Mesodermal cell (in vitro differentiated cells): ENCODE results near the gene FAM110A.
A peak's percentile ranks its signal among the peaks of the same experiment; 100 is the strongest.
"Not testable (repeated sequence)": the region's sequence is repeated elsewhere in the genome, so short reads cannot be mapped to it uniquely, and the experiment has no call there.

Experiments used
- H3K27ac ChIP-seq: 2 replicates; pipeline ENCODE4 v1.7.0; 2013; ENCODE audit warnings: mild to moderate bottlenecking, low read depth, low read length, moderate library complexity; ENCODE audit not compliant: severe bottlenecking
- H3K36me3 ChIP-seq: 2 replicates; pipeline ENCODE4 v1.7.1; 2013; ENCODE audit warnings: mild to moderate bottlenecking, low read length, moderate library complexity; ENCODE audit not compliant: control insufficient read depth, insufficient read depth
- H3K4me1 ChIP-seq: one replicate; pipeline ENCODE4 v1.7.1; 2013; ENCODE audit warnings: mild to moderate bottlenecking, low read length; ENCODE audit not compliant: insufficient read depth, control insufficient read depth, poor library complexity, severe bottlenecking
- H3K4me3 ChIP-seq: 2 replicates; pipeline ENCODE4 v1.7.0; 2013; ENCODE audit warnings: low read length, control low read depth, mild to moderate bottlenecking; ENCODE audit not compliant: insufficient read depth, poor library complexity, severe bottlenecking; ENCODE audit errors: extremely low read depth
- H3K9me3 ChIP-seq: 2 replicates; pipeline ENCODE4 v1.7.1; 2013; ENCODE audit warnings: mild to moderate bottlenecking, low read length, moderate library complexity; ENCODE audit not compliant: control insufficient read depth
- WGBS, 2 experiments: methylation state at CpG; one replicate each; pipeline ENCODE4 v1.1.5; 2013; ENCODE audit warnings: missing lambda C conversion rate in 2 of 2; ENCODE audit not compliant: insufficient coverage in 2 of 2; 5-methylcytosine and 5-hydroxymethylcytosine counted together

FAM110A gene

DNA sequence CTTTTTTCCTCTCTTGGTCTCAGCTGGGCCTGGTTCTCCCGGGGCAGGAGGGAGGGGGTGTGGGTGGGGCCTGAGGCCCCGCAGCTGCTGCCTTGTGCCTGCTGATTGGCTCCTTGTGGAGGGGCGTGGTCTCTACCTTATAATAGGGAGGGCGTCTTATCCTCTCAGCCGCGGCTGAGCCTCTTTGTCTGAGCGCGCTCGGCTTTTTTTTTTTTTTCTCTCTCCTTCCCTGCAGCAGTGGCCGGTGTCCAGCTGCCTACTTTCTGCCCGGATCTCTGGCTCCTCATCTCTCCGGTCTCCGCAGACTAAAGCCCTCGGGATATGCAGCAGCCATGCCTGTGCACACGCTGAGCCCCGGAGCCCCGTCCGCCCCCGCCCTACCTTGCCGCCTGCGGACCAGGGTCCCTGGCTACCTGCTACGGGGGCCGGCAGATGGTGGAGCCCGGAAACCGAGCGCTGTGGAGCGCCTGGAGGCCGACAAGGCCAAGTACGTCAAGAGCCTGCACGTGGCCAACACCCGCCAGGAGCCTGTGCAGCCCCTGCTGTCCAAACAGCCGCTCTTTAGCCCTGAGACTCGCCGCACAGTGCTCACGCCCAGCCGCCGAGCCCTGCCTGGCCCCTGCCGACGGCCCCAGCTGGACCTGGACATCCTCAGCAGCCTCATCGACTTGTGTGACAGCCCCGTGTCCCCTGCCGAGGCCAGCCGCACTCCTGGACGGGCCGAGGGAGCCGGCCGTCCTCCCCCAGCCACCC, 11.1 kb downstream of the FAM110A start:
- peak overlapping the region; percentile 59 for H3K27ac ChIP-seq
- peaks cover 21% of the 10 kb centered on the region for H3K4me1 ChIP-seq
- H3K36me3 ChIP-seq = no peaks in the 10 kb centered on the region
- 10 to 16% methylated on average over 27 to 39 of the region's 47 CpGs for WGBS, 2 experiments
- H3K9me3 ChIP-seq = no peaks in the 10 kb centered on the region
- peak overlapping the region; percentile 35 for H3K4me3 ChIP-seq

DNA sequence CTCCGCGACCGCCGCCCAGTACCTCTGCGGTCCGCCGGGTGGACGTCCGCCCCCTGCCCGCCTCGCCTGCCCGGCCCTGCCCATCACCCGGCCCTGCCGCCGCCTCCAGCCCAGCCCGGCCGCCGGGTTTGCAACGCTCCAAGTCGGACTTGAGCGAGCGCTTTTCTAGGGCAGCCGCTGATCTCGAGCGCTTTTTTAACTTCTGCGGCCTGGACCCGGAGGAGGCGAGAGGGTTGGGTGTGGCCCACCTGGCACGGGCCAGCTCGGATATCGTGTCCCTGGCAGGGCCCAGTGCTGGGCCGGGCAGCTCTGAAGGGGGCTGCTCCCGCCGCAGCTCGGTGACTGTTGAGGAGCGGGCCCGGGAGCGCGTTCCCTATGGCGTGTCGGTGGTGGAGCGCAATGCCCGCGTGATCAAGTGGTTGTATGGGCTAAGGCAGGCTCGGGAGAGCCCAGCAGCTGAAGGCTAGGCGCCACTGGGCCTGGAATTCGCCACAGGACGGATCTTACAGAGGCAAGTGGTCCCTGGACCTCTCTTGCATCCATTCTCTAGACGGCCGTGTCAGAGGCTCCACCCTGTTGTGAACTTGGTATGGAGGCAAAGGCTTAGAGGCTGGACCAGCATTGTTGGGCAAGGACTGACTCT, 11.8 kb downstream of the FAM110A start:
- no peaks in the 10 kb centered on the region for H3K9me3 ChIP-seq
- H3K4me1 ChIP-seq = peaks cover 21% of the 10 kb centered on the region
- no peaks in the 10 kb centered on the region for H3K36me3 ChIP-seq
- 49 to 50% methylated on average over 44 to 47 of the region's 50 CpGs for WGBS, 2 experiments
- peak overlapping the region; percentile 35 for H3K4me3 ChIP-seq
- no peak overlapping the region for H3K27ac ChIP-seq

DNA sequence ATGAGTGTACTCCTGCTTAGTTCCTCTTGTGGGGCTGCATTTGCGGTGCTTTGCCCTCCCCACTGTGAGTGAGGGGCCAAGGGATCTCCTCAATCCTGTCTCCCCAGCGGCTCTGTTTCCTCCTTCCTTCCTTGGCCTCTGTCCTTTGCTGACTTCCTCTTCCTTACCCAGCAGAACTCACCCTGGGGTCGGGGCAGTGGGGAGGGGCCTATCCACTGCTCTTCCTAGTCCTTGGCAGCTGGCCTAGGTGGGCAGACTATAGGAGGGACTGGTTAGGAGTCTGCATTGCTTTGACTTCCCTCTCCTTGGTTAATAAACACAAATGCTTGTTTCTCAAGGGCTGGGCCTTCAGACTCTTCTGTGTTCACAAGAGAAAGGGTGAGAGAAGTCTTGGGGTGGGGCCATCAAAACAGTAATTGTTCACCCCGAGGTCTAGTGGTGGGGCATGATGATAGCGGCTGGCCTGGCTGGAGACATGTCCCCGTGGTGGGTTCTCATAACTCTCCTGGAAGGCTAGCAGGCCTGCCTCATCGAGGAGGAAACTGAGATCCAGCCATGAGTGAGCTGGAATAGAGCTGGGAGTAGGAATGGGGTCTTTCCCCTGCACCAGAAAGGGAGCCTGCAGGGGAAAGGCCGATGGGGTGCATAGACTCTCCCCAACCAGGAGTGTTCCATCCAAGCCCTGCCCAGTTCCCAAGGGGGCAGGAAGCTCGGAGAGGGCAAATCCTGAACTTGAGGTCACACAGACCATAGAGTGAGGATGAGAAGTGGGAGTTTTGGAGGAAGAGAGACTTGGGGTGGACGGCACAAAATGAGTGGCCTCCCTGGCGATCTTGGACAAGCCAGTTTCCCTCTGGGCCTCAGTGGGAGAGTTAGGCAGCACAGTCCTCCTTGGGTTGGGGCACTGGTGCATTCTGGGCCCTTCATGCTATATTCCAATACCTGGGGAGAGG, 12.7 kb downstream of the FAM110A start:
- H3K36me3 ChIP-seq = no peaks in the 10 kb centered on the region
- H3K4me1 ChIP-seq = peaks cover 18% of the 10 kb centered on the region
- H3K27ac ChIP-seq = no peak overlapping the region
- H3K4me3 ChIP-seq = no peak overlapping the region
- H3K9me3 ChIP-seq = no peaks in the 10 kb centered on the region
- WGBS, 2 experiments = 91 to 96% methylated on average over 8 to 9 of the region's 11 CpGs

DNA sequence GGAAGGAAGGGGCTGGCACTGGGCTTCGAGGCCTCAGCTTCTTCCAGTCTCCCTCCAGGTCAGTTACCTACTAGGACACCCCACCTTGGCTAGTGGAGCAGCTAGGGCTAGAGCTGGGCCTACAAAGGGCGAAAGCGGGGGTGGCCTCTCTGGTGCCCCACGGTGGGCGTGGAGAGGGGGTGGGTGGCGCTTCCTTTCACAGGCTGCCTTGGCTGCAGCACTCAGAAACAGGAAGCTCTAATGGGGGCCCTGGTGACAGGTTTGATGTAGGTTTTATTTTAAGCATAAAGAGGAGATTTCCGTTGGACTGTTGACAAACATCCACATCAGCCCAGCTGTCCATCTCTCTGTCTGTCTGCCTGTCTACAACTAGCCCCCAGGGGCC, 13.4 kb downstream of the FAM110A start:
- Histone ChIP-seq H3K27ac (no peak overlapping the region), H3K9me3 (no peaks in the 10 kb centered on the region), H3K4me1 (peaks cover 12% of the 10 kb centered on the region), H3K36me3 (no peaks in the 10 kb centered on the region), H3K4me3 (no peak overlapping the region)
- 73% methylated on average over 5 of the region's 7 CpGs; no CpG with 5 or more reads in 1 of the 2 experiments for WGBS, 2 experiments

DNA sequence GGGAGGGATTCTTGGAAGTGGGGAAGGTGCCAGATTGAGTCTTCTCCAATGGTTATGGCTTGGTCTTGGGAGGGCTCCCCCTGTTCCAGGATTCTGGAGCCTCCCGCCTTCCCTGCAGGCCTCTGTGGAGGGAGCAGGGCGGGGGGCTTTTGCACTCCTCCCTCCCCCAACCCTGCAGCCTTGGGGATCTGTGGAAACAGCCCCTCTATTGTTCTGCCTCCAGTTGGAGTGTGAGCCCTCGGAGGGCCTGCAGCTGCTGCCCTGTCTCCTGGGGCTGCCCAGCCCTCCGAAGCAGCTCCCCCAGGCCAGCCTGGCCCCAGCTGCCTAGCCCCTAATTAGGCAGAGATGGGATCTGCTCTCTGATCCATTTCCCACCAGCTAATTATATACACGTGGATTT, 14.7 kb downstream of the FAM110A start:
- WGBS, 2 experiments = 66 to 92% methylated on average over 2 to 4 of the region's 5 CpGs
- H3K9me3 ChIP-seq = no peaks in the 10 kb centered on the region
- no peak overlapping the region for H3K27ac ChIP-seq
- no peaks in the 10 kb centered on the region for H3K36me3 ChIP-seq
- no peak overlapping the region for H3K4me3 ChIP-seq
- peaks cover 10% of the 10 kb centered on the region for H3K4me1 ChIP-seq

DNA sequence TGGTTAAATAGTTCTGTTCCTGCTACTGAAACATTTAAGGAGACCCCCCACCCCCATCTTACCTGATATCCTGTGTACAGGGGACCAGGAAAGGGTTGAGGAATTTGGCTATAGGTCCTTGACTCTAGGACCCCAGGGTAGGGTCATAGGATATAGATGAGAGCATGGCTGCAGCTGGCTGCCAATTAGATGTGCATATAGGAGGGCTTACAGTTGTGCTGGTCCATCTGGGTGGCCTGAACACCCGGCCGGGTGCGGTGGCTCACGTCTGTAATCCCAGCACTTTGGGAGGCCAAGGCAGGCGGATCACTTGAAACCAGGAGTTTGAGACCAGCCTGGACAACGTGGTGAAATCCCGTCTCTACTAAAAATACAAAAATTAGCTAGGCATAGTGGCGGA, 15.2 kb downstream of the FAM110A start:
- not testable (repeated sequence) for H3K27ac ChIP-seq, H3K9me3 ChIP-seq, H3K4me1 ChIP-seq, H3K4me3 ChIP-seq, H3K36me3 ChIP-seq
- WGBS, 2 experiments = 96 to 100% methylated on average over 4 to 7 of the region's 8 CpGs

DNA sequence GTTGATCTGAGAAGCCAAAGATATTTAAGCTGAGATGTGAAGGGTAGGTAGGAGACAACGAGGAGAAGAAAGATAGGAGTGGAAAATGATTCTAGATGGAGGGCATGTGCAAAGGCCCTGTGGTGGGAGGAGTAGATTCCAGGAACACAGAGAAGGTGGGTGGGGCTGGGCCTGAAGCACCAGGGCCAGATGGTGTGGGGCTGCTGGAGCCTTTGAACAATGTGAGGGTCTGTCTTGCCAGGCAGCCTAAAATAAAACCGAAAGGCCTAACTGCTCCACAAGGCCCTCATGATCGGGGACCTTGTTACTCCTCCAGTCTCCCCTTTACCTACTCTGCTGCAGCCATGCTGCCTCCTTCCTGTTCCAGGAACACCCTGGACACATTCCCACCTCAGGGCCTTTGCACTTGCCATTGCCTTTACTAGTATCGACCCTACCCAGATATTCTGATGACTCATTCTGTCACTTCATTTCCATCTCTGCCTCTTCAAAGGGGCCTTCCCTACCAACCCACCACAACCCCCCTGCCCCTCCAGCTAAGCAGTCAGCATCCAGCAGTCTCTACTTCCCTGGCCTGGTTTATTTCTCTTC, 20.0 kb downstream of the FAM110A start:
- WGBS, 2 experiments = 89 to 93% methylated on average over 4 of the region's 4 CpGs
- Histone ChIP-seq H3K36me3 (no peaks in the 10 kb centered on the region), H3K27ac (no peak overlapping the region), H3K4me3 (no peak overlapping the region), H3K9me3 (no peaks in the 10 kb centered on the region), H3K4me1 (no peaks in the 10 kb centered on the region)

DNA sequence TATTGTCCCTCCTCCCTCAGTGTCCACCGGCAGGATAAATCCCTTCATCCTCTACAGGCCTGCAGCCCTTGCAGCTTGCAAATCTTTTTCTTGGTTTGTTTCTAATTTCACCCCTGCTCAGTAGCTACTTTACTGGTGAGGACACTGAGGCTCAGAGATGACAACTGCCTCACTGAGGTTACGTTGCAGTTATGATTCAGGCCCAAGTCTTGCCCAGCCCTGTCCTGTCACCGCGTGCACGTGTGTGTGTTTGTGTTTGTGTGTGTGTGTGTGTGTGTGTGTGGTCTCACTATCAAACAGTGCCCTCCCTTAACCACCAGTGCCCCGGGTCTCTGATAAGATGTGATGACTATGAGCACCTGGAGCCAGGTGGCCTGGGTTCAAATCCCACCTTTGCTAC, 21.1 kb downstream of the FAM110A start:
- no peaks in the 10 kb centered on the region for H3K9me3 ChIP-seq
- no peak overlapping the region for H3K4me3 ChIP-seq
- H3K4me1 ChIP-seq = no peaks in the 10 kb centered on the region
- WGBS, 2 experiments = 62 to 83% methylated on average over 1 to 2 of the region's 6 CpGs
- H3K36me3 ChIP-seq = no peaks in the 10 kb centered on the region
- H3K27ac ChIP-seq = no peak overlapping the region

DNA sequence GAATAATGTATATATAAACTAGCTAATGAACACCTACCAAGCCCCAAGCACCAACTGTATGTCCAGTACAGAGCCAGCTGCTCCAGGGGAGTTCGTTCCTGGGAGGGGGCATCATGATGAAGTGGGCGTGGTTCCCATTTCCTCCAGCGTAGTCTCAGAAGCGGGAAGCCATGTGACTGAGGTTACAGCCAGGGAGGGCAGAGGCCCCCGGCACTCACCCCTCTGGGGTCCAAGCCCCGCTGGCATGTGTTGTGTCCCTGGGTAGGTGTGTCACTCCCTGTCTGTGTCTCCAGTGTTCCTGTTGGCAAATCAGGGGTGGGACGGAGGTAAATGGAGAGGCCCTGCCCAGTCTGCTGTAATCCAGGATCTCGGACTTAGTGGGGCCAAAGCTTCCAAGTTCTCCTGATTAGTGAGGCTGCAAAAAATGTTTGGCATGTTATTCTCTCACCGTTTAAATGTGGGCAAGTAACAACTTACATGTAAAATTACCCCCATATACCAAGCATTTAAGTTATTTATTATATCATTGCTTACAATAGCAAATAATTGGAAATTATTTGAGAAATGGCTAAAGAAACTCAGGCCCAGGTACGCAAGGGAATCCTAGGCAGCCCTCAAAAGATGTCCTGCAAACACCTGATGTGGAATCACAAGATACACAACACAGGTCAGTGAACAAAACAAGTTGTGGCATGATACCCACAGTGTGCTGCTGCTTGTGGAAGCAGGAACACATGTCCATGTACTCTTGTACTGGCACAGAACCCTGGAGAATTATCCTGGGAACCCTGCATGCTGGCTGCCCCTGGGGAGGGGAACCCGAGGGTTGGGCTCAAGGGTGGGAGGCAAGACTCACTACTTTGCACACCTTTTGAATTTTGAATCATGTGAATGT, 22.2 kb downstream of the FAM110A start:
- WGBS, 2 experiments = 72 to 97% methylated on average over 4 to 7 of the region's 11 CpGs
- H3K4me3 ChIP-seq = no peak overlapping the region
- no peaks in the 10 kb centered on the region for H3K4me1 ChIP-seq
- no peak overlapping the region for H3K27ac ChIP-seq
- H3K9me3 ChIP-seq = no peaks in the 10 kb centered on the region
- no peaks in the 10 kb centered on the region for H3K36me3 ChIP-seq

DNA sequence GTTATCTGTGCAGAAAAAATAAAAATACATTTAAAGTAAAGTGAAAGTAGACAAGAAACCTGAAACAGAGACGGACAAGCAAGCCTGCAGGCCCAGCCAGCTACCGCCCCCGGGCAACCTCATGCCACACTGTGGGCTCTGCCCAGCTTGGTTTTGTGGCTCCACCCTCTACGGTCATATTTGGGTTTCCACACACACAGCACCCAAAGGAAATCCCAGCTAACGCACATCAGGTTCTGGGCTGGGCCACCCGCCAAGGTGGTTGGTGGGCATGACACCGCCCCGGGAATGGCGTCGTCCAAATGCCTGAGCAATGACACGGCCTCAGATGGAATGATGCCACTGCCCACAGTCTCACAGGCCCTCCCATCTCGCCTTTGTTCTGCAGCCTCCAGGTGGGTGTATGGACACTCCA, 22.9 kb downstream of the FAM110A start:
- no peaks in the 10 kb centered on the region for H3K36me3 ChIP-seq
- H3K4me1 ChIP-seq = no peaks in the 10 kb centered on the region
- no peak overlapping the region for H3K27ac ChIP-seq
- H3K9me3 ChIP-seq = no peaks in the 10 kb centered on the region
- H3K4me3 ChIP-seq = no peak overlapping the region
- WGBS, 2 experiments = 75 to 84% methylated on average over 12 of the region's 12 CpGs
